Uterus (tissue), 2 donors: ENCODE measurements around the gene ODAM.
"Not testable (repeated sequence)": the region's sequence is repeated elsewhere in the genome, so short reads cannot be mapped to it uniquely, and the experiment has no call there.

Source experiments
- POLR2A ChIP-seq, 2 donors: fragments of 450-650 bp; IDR thresholded peaks; one replicate each; pipeline ENCODE4 v1.6.1; 2016; ENCODE audit warnings: antibody characterized with exemption in 2 of 2, mild to moderate bottlenecking in 1 of 2, moderate library complexity in 1 of 2
- TF ChIP-seq, protein P1 (sequence below), 4 experiments: fragments of 200-600 bp in 2 of 4; fragments of 450-650 bp in 2 of 4; sonication (generic) in 2 of 4; IDR thresholded peaks; one replicate each; pipeline ENCODE4 v1.5.1; 2016 to 2019; ENCODE audit warnings: antibody characterized with exemption in 4 of 4, mild to moderate bottlenecking in 2 of 4, moderate library complexity in 1 of 4

DNA sequence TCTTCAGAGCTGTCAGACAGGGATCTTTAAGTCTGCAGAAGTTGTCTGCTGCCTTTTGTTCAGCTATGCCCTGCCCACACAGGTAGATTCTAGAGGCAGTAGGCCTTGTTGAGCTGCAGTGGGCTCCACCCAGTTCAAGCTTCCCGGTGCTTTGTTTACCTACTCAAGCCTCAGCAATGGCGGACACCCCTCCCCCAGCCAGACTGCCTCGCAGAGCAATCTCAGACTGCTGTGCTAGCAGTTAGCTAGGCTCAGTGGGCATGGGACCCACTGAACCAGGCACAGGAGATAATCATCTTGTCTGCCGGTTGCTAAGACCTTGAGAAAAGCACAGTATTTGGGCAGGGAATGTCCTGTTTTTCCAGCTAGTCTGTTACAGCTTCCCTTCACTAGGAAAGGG is 17.2 kb downstream of the ODAM start:
- TF ChIP-seq, protein P1, sequence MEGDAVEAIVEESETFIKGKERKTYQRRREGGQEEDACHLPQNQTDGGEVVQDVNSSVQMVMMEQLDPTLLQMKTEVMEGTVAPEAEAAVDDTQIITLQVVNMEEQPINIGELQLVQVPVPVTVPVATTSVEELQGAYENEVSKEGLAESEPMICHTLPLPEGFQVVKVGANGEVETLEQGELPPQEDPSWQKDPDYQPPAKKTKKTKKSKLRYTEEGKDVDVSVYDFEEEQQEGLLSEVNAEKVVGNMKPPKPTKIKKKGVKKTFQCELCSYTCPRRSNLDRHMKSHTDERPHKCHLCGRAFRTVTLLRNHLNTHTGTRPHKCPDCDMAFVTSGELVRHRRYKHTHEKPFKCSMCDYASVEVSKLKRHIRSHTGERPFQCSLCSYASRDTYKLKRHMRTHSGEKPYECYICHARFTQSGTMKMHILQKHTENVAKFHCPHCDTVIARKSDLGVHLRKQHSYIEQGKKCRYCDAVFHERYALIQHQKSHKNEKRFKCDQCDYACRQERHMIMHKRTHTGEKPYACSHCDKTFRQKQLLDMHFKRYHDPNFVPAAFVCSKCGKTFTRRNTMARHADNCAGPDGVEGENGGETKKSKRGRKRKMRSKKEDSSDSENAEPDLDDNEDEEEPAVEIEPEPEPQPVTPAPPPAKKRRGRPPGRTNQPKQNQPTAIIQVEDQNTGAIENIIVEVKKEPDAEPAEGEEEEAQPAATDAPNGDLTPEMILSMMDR (IDR thresholded peaks at IDR 0.05), result not testable (repeated sequence)
- not testable (repeated sequence) for TF ChIP-seq POLR2A (IDR thresholded peaks at IDR 0.05)
